HG03064 (cell line): ENCODE data around the gene TMCC2.
"Not testable (repeated sequence)": the region's sequence is repeated elsewhere in the genome, so short reads cannot be mapped to it uniquely, and the experiment has no call there.

Experiments used
- ATAC-seq: cut with Tn5 transposase; IDR thresholded peaks from one replicate; pipeline ENCODE4 v1.9.1; 2021; ENCODE audit warnings: low read depth; ENCODE audit not compliant: unreplicated experiment

The TMCC2 gene

DNA sequence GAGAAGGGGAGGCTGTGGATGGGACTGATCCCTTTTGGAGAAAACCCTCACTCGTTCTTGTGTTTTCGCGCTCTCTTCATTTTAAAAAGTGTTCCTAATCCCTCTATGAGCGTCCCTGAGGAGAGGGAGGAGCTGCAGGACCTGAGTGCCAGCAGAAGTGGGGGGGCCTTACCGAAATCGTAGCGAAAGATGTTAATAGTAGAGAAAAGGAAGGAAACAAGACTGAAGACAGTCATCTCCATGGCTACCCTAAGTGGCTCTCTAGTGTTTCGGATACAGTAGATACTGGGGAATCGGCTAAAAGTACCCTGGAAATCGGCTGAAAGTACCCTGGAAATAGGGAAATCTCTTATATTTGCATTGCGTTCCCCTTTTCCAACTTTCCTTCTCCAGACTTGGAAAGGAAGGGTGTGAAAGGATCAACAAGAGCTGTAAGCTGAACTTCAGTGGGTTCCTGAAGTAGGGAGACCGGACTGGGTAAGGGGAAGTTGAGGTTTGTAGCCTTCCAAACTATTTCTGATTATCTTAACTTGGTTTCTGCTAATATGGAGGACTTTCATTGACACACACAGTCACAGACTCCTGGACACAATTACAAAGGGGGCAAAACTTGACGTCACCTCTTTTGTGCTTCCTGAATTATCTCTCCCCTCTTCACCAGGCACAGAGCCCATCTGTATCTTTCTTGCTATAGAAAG lies 15.8 kb upstream of the TMCC2 start:
- ATAC-seq, result peak; percentile 29

DNA sequence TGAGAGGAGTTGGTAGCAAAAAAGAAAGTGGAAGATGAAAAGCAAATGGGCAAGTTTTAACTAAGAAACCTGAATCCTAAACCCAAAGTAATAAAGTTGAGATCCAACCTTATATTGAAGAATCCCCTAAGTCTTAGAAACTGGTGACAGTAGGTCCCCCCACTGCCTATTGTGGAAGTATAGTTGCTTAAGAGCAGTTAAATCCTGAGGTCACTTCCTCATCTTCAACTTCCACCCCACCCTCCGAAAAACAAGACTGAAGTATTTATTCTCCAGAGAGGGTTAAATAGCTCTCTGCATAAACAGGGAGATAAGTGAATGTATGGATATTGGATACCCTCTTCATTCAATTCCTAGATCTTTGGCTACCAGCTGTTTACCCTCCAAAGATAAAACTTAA lies 13.0 kb upstream of the TMCC2 start:
- ATAC-seq, result no peak

DNA sequence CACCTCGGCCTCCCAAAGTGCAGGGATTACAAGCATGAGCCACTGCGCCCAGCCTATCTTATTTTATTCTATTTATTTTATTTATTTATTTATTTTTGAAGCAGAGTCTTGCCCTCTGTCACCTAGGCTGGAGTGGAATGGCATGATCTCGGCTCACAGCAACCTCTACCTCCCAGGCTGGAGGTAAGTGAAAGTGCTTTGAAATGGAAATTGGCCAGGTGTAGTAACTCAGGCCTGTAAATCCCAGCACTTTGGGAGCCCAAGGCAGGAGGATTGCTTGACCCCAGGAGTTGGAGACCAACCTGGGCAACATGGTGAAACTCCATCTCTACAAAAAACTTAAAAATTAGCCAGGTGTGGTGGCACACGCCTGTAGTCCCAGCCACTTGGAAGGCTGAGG lies 11.2 kb upstream of the TMCC2 start:
- ATAC-seq, result no peak

DNA sequence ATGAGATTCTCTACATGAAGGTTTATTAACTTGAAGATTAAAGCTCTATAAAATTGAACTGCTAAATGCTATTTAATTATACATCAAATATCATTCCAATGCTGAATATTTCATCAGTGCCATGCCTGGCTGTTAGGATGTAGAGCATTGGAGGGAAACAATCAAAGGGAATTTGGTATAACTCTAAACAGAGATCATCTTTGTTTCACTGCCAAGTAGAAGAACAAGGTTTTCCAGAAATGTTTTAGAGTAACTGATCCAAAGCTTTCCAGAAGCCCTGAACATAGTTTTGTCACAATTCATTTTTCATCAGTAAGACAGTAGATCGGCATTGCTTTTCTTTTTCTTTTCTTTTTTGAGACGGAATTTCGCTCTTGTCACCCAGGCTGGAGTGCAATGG lies 10.3 kb upstream of the TMCC2 start:
- no peak for ATAC-seq

DNA sequence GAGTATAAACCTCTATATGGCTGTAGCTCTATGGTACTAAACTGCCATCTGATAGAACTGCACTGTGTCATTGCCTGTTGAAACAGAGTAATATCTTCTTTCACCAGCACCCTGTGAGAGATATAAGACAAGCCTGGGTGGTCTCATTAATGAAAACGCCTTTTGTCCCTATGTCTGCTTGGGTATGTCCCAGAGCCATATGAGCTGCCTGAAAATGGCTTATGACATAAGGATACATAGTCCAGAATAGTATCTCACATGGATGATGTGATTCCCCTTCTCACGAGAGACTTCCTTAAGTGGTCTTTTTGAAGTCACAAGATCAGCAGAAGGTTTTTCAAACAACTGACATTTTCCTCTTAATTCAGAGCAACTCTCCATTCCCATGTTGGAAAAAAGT lies 7.3 kb upstream of the TMCC2 start:
- no peak for ATAC-seq

DNA sequence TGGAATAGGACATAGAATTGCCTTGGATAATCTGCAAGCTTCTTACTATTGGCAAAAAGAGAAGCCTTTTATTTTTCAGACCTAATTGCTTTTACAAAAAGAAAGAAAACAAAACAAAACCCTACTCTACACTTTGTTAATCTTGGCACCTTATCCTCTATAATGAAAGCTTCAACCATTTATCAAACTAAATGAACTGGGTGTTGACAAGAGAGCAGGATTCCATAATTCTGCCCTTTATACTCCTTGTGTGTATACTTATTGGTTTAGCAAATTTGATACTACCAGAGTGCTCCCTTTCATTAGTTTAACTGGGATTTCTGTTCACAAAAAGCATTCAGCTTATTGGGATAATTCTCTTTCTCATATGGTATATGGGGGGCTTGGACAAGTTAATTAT lies 3.0 kb upstream of the TMCC2 start:
- no peak for ATAC-seq

DNA sequence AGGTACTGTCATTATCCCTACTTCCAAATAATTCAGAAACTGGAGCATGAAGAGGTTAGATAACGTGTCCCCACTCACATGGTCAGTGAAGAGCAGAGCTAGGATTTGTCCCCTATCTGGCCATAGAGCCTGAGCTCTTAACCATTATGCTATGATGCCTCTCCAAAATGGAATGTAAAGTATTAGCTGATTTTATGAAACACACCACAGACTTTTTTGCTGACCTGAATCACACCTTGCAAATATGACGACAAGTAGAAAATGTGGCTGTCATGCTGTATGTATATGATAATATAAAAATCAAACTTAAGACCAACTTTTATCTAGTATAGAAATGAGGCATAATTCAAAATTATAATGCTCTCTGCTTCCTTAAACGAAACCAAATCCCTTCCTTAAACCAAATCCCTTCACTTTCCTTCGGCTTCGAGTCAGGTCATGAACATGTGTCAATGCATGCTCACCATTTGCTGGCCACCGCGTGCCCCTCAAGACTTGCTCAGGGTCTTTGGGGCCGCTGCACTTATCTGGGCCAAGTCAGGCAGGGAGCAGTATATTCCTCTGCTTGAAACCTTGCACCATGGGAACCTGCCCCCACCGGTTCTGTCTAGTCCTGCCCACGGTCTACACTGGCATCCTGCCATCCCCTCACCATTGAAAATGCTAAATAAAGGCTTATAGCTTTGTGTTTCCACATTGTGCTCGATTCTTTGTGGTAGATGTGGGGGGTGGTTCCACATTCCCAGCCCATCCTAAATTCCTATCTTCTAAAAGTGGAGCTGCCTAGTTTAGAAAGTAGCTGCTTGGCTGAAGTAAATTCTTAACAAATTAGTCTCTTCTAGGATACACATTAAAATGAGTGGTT lies 1.6 kb upstream of the TMCC2 start:
- ATAC-seq, result no peak

DNA sequence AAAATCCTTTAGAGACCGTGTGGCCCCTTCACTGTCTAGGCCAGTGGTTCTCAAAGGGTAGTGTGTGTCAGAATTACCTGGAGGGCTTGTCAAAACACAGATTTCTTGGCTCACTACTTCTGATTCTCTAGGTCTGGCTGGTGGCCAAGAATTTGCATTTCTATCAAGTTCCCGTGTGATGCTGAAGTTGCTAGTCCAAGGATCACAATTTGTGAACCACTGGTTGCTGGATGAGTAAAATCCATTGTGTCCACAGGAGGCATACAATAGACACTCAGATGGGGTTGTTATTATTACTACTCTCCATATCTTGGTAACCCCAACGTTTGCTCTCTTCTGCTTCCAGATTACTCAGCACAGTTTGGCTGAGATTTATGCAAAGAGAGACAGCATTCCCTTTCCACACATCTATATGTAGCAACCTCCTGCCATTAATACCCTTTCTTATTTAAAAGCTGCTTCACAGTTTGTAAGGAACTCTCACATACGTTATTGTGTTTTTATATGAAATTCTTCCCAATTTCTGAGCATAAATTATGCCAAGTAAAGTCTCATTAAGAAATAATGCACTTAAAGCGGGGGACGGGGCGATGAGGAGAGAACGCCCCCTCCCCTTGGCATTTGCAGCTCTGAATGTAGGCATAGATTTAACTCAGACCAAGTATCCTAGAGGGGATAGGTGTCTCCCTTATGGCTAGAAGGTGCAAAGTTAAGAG lies 720 bp upstream of the TMCC2 start:
- ATAC-seq, result no peak

DNA sequence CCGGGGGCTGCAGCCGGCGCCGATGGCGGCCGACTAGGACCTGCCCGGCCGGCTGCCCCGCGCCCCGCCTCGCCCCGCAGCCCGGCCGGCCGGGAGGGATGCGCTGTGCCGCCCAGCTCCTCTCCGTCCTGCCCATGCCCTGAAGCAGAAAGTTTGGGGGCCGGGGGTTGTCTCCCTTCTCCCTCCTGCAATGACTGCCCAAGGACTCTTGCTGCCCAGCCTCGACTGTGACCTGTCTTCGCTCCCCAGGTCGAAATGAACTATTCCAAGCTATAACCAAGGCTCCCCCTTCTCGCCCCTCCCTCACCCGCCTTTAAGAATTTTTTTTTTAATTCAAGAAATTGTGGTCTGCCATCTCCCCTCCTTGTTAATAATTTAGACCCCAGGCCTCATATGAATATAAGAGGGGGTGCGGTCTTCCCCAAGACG lies 361 bp downstream of the TMCC2 start:
- ATAC-seq, result no peak

DNA sequence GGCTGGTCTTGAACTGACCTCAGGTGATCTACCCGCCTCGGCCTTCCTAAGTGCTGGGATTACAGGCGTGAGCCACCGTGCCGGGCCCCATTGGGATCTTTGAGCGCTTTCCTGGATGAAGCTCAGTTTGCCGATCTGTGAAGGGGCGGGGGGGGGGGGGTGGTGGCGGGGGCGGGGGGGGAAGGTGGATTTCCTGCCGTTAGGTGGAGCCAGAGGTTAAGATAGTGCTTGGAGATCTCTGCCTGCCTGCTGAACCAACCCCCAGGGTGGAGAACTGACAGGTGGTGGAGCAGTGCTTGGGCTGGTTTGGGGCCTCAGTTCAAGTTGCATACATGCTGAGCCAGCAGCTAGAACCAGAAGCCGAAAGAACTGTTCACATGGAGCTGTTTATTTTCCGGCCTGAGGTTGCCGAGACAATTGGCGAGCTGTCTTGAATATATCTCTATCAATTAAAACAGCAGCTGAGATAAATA lies 1.7 kb downstream of the TMCC2 start:
- ATAC-seq, result no peak

DNA sequence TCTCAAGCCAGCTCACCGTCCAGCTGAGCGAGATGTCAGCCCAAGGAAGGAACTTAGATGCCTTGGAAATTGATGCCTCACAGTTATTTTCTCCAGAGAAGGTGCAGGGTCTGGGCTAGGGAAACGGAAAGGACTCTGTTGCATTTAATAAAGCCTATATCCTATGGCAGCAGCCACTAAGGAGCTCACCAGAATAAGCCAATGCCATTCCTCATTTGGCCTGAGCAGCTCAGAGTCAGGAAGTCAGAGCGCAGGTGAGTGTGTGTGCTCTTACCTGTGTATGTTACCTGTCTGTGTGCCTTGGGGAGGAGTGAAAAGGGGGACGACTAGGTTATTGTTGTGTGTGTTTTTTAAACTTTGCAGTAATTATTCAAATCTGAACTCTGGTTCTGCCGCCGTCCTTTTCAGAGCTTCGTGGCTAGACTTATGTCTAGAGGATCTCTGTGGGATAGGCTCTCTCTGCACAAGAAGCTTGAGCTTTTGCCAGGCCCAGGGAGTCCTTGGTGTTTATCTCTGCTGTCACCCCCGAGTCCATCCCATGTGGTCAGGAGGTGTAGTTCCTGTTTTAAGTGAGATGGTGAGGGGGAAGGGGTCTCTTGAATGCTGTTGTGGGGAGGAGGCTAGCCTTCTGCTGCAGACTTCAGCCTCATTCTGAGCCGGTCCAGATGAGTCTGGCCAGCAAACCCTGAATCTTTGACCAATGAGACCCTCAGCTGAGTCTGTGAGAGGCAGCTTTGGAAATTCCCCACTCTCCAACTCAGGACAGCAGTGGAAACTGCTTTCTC lies 2.4 kb downstream of the TMCC2 start:
- ATAC-seq, result no peak

DNA sequence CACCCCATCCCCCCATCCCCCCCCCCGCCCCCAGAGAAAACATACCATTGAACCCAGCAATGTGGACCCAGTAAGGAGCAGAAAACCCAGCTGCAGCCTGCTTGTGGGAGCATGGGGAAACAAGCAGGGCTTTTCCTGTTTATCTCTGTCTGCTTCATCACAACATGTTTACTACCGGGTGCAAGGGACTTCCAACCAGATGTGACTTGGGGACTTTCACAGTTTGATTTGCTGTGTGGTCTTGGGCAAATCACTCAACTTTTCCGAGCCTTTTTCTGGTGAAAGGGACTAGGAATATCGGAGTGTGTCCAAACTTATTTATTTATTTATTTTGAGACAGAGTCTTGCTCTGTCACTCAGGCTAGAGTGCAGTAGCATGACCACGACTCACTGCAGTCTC lies 3.2 kb downstream of the TMCC2 start:
- ATAC-seq, result no peak

DNA sequence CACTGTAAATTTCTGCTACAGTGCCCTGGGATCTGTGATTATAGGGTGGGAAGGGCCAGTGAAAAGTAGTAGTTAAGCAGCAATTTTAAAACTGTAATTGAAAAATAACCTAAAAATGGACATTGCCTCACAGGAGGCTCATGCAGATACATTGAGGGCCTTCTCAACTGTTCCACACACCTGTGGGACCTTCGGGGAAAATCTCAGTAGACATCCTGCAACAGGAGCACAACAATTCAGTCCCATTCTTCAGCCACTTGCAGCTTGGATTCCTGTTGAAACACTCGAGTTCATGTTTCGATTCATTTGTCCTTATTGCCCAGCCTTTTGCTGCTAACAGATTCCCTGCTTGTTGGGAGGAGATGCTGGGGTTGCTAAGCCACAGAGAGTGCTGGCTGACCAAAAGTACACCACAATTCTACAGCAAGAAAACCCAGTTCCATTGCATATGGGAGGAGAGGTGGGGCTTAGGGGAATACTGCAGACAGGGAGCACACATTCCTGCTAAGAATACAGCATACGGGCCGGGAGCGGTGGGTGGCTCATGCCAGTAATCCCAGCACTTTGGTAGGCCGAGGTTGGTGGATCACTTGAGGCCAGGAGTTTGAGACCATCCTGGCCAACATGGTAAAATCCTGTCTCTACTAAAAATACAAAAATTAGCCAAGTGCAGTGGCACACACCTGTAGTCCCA lies 4.5 kb downstream of the TMCC2 start:
- no peak for ATAC-seq

DNA sequence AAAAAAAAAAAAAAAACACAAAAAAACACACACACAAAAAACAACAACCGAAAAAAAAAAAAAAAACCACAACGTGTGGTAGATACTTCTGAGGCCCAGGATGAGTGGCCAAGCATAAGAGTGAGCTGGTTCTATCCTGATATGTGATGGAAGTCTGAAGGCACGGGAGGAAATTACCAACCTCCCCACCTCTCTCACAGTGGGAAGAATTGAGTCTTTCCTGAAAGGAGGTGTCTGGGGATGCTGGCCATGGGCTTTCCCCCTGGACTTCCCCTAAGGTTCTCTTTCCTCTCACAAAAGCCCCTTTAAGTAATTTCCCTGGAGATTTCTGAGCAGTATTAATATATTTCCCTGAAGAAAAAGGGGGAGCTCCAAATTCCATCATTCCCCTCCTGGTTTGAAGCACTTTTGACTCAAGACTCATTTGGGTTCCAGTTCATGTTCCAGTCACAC lies 5.2 kb downstream of the TMCC2 start:
- ATAC-seq, result no peak

DNA sequence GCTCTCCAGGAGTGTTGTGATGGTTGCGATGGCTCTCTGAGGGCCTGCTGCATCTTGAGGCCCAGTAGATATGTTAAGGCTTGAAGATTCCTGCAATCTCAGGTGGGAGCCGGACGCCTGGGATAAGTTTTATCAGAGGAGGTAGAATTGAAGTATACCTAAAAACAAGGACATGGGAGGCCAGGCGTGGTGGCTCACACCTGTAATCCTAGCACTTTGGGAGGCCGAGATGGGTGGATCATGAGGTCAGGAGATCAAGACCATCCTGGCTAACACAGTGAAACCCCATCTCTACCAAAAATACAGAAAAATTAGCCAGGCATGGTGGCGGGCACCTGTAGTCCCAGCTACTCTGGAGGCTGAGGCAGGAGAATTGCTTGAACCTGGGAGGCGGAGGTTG lies 6.2 kb downstream of the TMCC2 start:
- ATAC-seq, result not testable (repeated sequence)

DNA sequence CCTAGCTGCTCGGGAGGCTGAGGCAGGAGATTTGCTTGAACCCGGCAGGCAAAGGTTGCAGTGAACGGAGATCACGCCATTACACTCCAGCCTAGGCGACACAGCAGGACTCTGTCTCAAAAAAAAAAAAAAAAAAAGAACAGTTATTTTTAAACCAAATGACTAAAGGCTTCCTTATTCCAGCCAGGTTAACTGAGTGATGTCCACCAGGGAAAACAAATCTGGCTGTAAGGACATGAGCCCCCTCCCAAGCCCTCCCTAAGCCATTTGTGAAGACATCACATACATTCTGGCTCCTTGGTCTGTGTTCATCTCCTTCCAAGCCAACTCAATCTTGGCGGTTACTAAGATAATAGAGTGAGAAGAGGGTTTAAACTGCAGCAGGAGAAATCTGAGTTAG lies 8.2 kb downstream of the TMCC2 start:
- ATAC-seq, result no peak

DNA sequence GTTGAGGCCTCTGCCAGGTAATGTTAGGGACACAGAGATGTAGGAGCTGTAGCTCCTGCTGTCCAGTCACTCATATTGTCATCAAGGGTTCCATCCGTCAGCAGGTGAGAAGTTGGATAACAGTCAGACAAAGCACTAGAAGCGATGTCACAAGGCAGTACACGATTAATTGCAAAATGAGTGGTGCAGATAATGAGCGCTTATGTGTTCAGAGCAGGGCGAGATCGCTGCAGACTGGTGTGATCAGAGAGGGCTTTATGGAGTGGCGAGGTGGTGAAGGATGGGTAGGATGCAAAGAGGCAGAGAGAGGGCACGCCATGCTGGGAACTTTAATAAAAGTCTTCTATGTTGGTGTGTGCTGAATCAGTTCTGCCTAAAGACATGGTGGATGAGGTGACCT lies 8.8 kb downstream of the TMCC2 start:
- no peak for ATAC-seq

DNA sequence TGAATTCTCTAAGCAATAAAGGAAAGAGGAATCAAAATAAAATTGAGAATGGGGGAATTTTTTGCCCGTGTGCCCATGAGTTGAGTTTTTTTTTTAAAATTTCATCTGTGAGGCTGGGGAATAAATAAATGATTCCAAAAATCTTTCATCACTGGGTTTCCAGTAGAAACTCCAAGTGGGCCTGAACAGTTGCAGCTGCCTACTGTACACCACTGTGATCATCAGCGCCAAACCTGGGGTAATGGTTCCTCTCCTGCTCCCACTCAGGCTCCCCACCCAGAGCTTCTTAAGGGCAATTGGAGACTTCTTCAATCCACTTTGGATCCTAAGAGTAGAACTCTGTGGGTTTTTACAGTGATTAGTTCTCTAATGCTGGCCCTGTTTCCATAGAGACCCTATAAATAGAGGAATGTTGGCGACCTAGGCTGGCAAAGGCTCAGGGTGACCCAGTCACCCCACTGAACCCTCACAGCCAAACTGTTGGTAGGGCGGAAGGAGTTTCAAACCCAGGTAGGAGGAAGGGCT lies 9.3 kb downstream of the TMCC2 start:
- ATAC-seq, result no peak
